Measurements from ENCODE around the gene MOB2. TPM values are rescaled to one million over a fixed set of nuclear protein-coding genes. Genes with fewer than 3 reads are reported as not detected.

MOB2 gene
- total and polyA plus RNA-seq, 2 of the 13 experiments (the other 11 are each of a cell fraction or from before 2014, with no cell fraction given) = 21.8 to 27.7 TPM

- Histone ChIP-seq H3K9ac (ENCODE audit: insufficient read depth, low read depth, low read length) (no peak overlapping the region), H3K27me3 (ENCODE audit: control insufficient read depth in 1 of 2, insufficient read depth in 2 of 2, low read length in 2 of 2) (peaks cover 0 to 4% of the 10 kb centered on the region in 2 experiments; a peak in 1 of 5 replicates), H3K4me1 (ENCODE audit: insufficient read depth, low read length) (no peaks in the 10 kb centered on the region), H3K36me3 (replicated peaks in 1 of 2; ENCODE audit: control insufficient read depth in 1 of 2, insufficient read depth in 2 of 2, low read length in 2 of 2) (peaks cover 0 to 8% of the 10 kb centered on the region in 2 experiments; a peak in 1 of 5 replicates), H3K79me2 (ENCODE audit: insufficient read depth, low read length) (peaks cover 23% of the 10 kb centered on the region), H4K20me1 (ENCODE audit: insufficient read depth, low read length) (peaks cover 7% of the 10 kb centered on the region; the same call in 1 of the 2 replicates), H3K4me2 (ENCODE audit: low read depth, low read length) (no peak overlapping the region), H3K9me3 (ENCODE audit: low read length) (no peaks in the 10 kb centered on the region), H3K4me3 (replicated peaks in 1 of 3; ENCODE audit: insufficient read depth in 1 of 3, low read depth in 2 of 3, low read length in 3 of 3) (no peak overlapping the region), H3K27ac (ENCODE audit: extremely low read length, insufficient read depth, low read length) (no peak overlapping the region), H2AFZ (ENCODE audit: low read length) (no peak overlapping the region)
- 94% methylated on average over 5 of the region's 10 CpGs for WGBS (ENCODE audit: low lambda C conversion rate)
- BruUV-seq (replicated peaks) = no TSS peak
- intact Hi-C loops (cut with micrococcal nuclease; ENCODE audit: unreplicated experiment) = no loop called here
- DNase-seq (ENCODE audit: low spot score) = no peak
- ChIA-PET POLR2A (no interaction called here), CTCF (ENCODE audit: low intra/inter-chr PET ratio, low total read pairs) (no interaction called here)
- in situ Hi-C loops (cut with HindIII; ENCODE audit: extremely low pct_ligation_motif_present, low pct_unique_long_range_greater_than_20kb) = no loop called here
- FAIRE-seq = no peak
- no peak for ATAC-seq
- TF ChIP-seq ELF3 (CRISPR knock-in tag; IDR thresholded peaks at IDR 0.05) (no peak), ZFX (CRISPR knock-in tag; IDR thresholded peaks at IDR 0.05; ENCODE audit: low read depth) (no peak), ZFP90 (CRISPR knock-in tag; IDR thresholded peaks at IDR 0.05; ENCODE audit: borderline replicate concordance) (no peak), ZNF772 (CRISPR knock-in tag; IDR thresholded peaks at IDR 0.05) (no peak), SALL2 (CRISPR knock-in tag; IDR thresholded peaks at IDR 0.05) (no peak), AKAP8 (CRISPR knock-in tag; IDR thresholded peaks at IDR 0.05) (no peak)
Observed at GRCh38 chr11:1533342-1533725, 46.8 kb upstream of the MOB2 start.

- Histone ChIP-seq H3K9me3 (ENCODE audit: low read length) (no peaks in the 10 kb centered on the region), H3K27me3 (ENCODE audit: control insufficient read depth in 1 of 2, insufficient read depth in 2 of 2, low read length in 2 of 2) (peaks cover 0 to under 1% of the 10 kb centered on the region in 2 experiments; a peak in 1 of 5 replicates), H3K36me3 (replicated peaks in 1 of 2; ENCODE audit: control insufficient read depth in 1 of 2, insufficient read depth in 2 of 2, low read length in 2 of 2) (peaks cover 0 to 8% of the 10 kb centered on the region in 2 experiments; a peak in 1 of 5 replicates), H3K9ac (ENCODE audit: insufficient read depth, low read depth, low read length) (no peak overlapping the region), H2AFZ (ENCODE audit: low read length) (no peak overlapping the region), H4K20me1 (ENCODE audit: insufficient read depth, low read length) (peaks cover 7% of the 10 kb centered on the region; the same call in 1 of the 2 replicates), H3K79me2 (ENCODE audit: insufficient read depth, low read length) (peaks cover 25% of the 10 kb centered on the region), H3K27ac (ENCODE audit: extremely low read length, insufficient read depth, low read length) (no peak overlapping the region), H3K4me2 (ENCODE audit: low read depth, low read length) (no peak overlapping the region), H3K4me1 (ENCODE audit: insufficient read depth, low read length) (no peaks in the 10 kb centered on the region), H3K4me3 (replicated peaks in 1 of 3; ENCODE audit: insufficient read depth in 1 of 3, low read depth in 2 of 3, low read length in 3 of 3) (no peak overlapping the region)
- BruUV-seq (replicated peaks) = no TSS peak
- in situ Hi-C loops (cut with HindIII; ENCODE audit: extremely low pct_ligation_motif_present, low pct_unique_long_range_greater_than_20kb) = no loop called here
- WGBS (ENCODE audit: low lambda C conversion rate) = 94% methylated on average over 19 of the region's 20 CpGs
- intact Hi-C loops (cut with micrococcal nuclease; ENCODE audit: unreplicated experiment) = no loop called here
- ATAC-seq = no peak
- DNase-seq (ENCODE audit: low spot score) = no peak
- FAIRE-seq = no peak
- POLR2A ChIA-PET = no interaction called here
- CTCF ChIA-PET (ENCODE audit: low intra/inter-chr PET ratio, low total read pairs) = no interaction called here
- TF ChIP-seq, protein P1, sequence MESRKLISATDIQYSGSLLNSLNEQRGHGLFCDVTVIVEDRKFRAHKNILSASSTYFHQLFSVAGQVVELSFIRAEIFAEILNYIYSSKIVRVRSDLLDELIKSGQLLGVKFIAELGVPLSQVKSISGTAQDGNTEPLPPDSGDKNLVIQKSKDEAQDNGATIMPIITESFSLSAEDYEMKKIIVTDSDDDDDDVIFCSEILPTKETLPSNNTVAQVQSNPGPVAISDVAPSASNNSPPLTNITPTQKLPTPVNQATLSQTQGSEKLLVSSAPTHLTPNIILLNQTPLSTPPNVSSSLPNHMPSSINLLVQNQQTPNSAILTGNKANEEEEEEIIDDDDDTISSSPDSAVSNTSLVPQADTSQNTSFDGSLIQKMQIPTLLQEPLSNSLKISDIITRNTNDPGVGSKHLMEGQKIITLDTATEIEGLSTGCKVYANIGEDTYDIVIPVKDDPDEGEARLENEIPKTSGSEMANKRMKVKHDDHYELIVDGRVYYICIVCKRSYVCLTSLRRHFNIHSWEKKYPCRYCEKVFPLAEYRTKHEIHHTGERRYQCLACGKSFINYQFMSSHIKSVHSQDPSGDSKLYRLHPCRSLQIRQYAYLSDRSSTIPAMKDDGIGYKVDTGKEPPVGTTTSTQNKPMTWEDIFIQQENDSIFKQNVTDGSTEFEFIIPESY (CRISPR knock-in tag; IDR thresholded peaks at IDR 0.05) = no peak
- TF ChIP-seq ZNF484 (CRISPR knock-in tag; IDR thresholded peaks at IDR 0.05; ENCODE audit: borderline replicate concordance, low read depth) = no peak
- TF ChIP-seq, protein P2, sequence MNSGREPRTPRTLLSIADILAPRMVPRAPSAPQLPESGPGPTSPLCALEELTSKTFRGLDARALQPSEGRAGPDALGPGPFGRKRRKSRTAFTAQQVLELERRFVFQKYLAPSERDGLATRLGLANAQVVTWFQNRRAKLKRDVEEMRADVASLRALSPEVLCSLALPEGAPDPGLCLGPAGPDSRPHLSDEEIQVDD (CRISPR knock-in tag; IDR thresholded peaks at IDR 0.05; ENCODE audit: borderline replicate concordance) = no peak
- TF ChIP-seq SOX6 (IDR thresholded peaks at IDR 0.05) = no peak
- no peak for TF ChIP-seq SOX6 (CRISPR knock-in tag; IDR thresholded peaks at IDR 0.05)
- no peak for TF ChIP-seq ZNF772 (CRISPR knock-in tag; IDR thresholded peaks at IDR 0.05)
Observed at GRCh38 chr11:1532606-1533341, 46.2 kb upstream of the MOB2 start.
